Activated CD4-positive, alpha-beta memory T cell treated with anti-CD3 and anti-CD28 coated beads, Interleukin-2, amount 10 ng/mL, durations not matched to agents 7 days and 5 days (primary cell): ENCODE data around the gene SIX1. TPM values are rescaled to one million over a fixed set of nuclear protein-coding genes. Genes with fewer than 3 reads are reported as not detected.
A peak's percentile ranks its signal among the peaks of the same experiment; 100 is the strongest.

ENCODE experiments used
- CTCF ChIA-PET: fragments of 350-600 bp; sonication (Branson Sonifier 250); formaldehyde crosslinking; loops from one replicate; lab custom pipeline; 2021; ENCODE audit warnings: antibody characterized with exemption, inconsistent platforms; lab: Charles Lee
- POLR2A ChIA-PET: fragments of 350-600 bp; sonication (Branson Sonifier 250); formaldehyde crosslinking; loops from one replicate; lab custom pipeline; 2021; ENCODE audit warnings: antibody characterized with exemption; lab: Charles Lee
- DNase-seq: peaks from one replicate; pipeline ENCODE4 v3.0.0-alpha.2; 2020
- H3K27ac Mint-ChIP-seq: one replicate; pipeline ENCODE4 v1.8.0; 2021; ENCODE audit warnings: mild to moderate bottlenecking, mixed read lengths
- H3K27me3 Mint-ChIP-seq: one replicate; pipeline ENCODE4 v1.8.0; 2021; ENCODE audit warnings: mixed read lengths
- H3K36me3 Mint-ChIP-seq: one replicate; pipeline ENCODE4 v1.8.0; 2021; ENCODE audit warnings: low read depth, mixed read lengths
- H3K4me1 Mint-ChIP-seq: one replicate; pipeline ENCODE4 v1.8.0; 2021; ENCODE audit warnings: mixed read lengths
- H3K4me3 Mint-ChIP-seq: one replicate; pipeline ENCODE4 v1.8.0; 2021; ENCODE audit warnings: mild to moderate bottlenecking, mixed read lengths
- H3K9me3 Mint-ChIP-seq: one replicate; pipeline ENCODE4 v1.8.0; 2021; ENCODE audit warnings: mixed read lengths
- total RNA-seq, 2 experiments: library from RNA; stranded (reverse); gene quantifications; one replicate each; pipeline ENCODE4 v1.2.3, GENCODE V29; 2021

The SIX1 gene
- total RNA-seq, 2 experiments from 2014 or later = 1.3 to 1.4 TPM

DNA sequence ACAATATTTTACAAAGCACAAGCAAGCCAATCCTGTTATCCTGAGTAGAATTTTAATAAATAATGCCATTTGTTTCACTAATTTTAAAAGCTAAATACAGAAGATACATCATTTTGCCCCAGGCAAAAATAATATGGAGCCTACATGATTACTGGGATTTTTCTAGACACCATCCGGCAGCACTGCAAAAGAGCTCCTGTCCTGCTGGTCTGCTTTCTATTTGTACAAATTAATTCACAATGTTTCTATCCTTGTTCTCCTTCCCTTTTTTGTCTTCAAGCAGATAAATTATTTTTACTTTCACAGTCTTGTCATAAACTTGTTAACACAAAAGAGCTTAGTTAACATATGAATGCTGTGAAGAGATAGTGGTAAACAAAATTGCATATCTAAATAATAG, 4.6 kb downstream of the SIX1 start:
- Mint-ChIP-seq H3K4me3 (no peak overlapping the region), H3K27me3 (peaks cover 87% of the 10 kb centered on the region), H3K36me3 (peaks cover 22% of the 10 kb centered on the region), H3K9me3 (no peaks in the 10 kb centered on the region), H3K4me1 (peaks cover 55% of the 10 kb centered on the region), H3K27ac (no peak overlapping the region)
- no peak for DNase-seq
- ChIA-PET CTCF (interaction anchor here (1.0 kb wide), 1 partner anchor 12 kb away, joined by 4 read pairs; no protein-coding TSS in a partner anchor), POLR2A (interaction anchor here (2.9 kb wide), 1 partner anchor 13 kb away, joined by 7 read pairs; no protein-coding TSS in a partner anchor)

GRCh38 chr14:60643463-60644314, 5.6 kb downstream of the SIX1 start:
- Mint-ChIP-seq H3K4me1 (peaks cover 49% of the 10 kb centered on the region), H3K27me3 (peaks cover 92% of the 10 kb centered on the region), H3K9me3 (no peaks in the 10 kb centered on the region), H3K4me3 (no peak overlapping the region), H3K27ac (no peak overlapping the region), H3K36me3 (peaks cover 22% of the 10 kb centered on the region)
- DNase-seq = no peak
- ChIA-PET CTCF (interaction anchor here (0.7 to 1.0 kb wide), 2 partner anchors 13 to 379 kb away, joined by 3 to 4 read pairs; no protein-coding TSS in a partner anchor), POLR2A (interaction anchor here (2.9 kb wide), 1 partner anchor 12 kb away, joined by 7 read pairs; no protein-coding TSS in a partner anchor)

DNA sequence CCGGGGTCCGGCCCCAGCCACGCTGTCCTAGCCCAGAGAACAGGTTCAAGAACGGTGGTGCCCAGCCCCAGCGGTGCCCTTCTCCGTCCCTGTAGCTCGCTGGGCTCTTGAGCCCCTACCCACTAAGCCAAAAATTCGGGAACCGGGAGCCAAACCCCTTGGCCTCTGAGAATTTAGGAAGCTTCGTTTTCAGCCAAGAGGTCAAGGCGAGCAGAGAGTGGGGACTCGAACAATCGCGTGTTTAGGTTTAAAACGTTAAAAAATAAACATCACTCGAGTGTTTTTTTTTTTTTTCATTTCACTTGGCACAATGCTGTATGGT, 6.2 kb downstream of the SIX1 start:
- Mint-ChIP-seq H3K27ac (no peak overlapping the region), H3K9me3 (no peaks in the 10 kb centered on the region), H3K4me3 (peak overlapping the region; percentile 14), H3K27me3 (peaks cover 93% of the 10 kb centered on the region), H3K4me1 (peaks cover 48% of the 10 kb centered on the region), H3K36me3 (peaks cover 23% of the 10 kb centered on the region)
- POLR2A ChIA-PET = interaction anchor here (2.9 kb wide), 1 partner anchor 11 kb away, joined by 7 read pairs; no protein-coding TSS in a partner anchor
- CTCF ChIA-PET = interaction anchor here (0.7 kb wide), 1 partner anchor 380 kb away, joined by 3 read pairs; no protein-coding TSS in a partner anchor
- DNase-seq = no peak

DNA sequence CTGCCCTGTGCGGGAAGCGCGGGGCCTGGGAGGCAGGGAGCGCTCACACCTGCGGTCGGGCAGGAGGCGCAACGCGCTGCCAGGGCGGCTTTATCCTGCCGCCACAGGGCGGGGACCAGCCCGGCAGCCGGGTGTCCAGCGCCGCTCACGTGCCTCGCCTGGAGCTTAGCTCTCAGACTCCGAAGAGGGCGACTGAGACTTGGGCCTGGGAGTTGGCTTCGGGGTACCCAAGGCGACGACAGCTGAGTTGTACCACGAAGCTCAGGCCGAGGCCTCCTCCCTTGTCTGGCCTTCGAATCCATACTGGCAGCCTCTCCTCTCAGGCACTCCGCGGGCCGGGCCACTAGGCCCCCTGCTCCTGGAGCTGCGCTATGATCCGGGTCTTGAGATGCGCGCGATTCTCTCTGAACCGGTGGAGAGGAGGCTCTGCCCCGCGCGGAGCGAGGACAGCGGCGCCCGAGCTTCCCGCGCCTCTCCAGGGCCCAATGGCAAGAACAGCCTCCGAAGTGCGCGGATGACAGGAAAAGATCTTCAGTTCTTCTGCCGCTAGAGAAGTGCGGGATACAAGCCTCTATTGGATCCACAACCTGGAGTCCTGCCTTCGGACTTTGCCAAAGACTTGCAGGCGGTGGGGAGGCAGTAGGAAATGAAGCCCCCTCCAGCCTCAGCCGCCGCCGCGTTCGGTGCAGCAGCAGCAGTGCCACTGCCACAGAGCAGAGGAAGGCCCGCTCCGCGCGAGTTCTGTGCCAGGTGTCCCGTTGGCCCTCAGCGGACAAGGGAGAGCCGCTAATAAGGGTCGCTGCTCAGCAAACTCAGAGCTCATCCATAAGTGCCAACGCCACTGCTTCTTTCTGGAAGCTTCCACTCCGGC, 6.8 kb downstream of the SIX1 start:
- DNase-seq = no peak
- H3K9me3 Mint-ChIP-seq = no peaks in the 10 kb centered on the region
- ChIA-PET CTCF (interaction anchor here (0.7 kb wide), 1 partner anchor 380 kb away, joined by 3 read pairs; no protein-coding TSS in a partner anchor), POLR2A (interaction anchor here (2.9 kb wide), 1 partner anchor 10 kb away, joined by 7 read pairs; no protein-coding TSS in a partner anchor)
- H3K27ac Mint-ChIP-seq = no peak overlapping the region
- peaks cover 46% of the 10 kb centered on the region for H3K4me1 Mint-ChIP-seq
- H3K4me3 Mint-ChIP-seq = no peak overlapping the region
- peaks cover 91% of the 10 kb centered on the region for H3K27me3 Mint-ChIP-seq
- H3K36me3 Mint-ChIP-seq = peaks cover 27% of the 10 kb centered on the region

GRCh38 chr14:60641742-60642269, 7.5 kb downstream of the SIX1 start:
- peaks cover 89% of the 10 kb centered on the region for H3K27me3 Mint-ChIP-seq
- H3K36me3 Mint-ChIP-seq = peaks cover 27% of the 10 kb centered on the region
- H3K27ac Mint-ChIP-seq = no peak overlapping the region
- no peak for DNase-seq
- no peaks in the 10 kb centered on the region for H3K9me3 Mint-ChIP-seq
- ChIA-PET POLR2A (no interaction called here), CTCF (no interaction called here)
- H3K4me1 Mint-ChIP-seq = peaks cover 41% of the 10 kb centered on the region
- H3K4me3 Mint-ChIP-seq = no peak overlapping the region

DNA sequence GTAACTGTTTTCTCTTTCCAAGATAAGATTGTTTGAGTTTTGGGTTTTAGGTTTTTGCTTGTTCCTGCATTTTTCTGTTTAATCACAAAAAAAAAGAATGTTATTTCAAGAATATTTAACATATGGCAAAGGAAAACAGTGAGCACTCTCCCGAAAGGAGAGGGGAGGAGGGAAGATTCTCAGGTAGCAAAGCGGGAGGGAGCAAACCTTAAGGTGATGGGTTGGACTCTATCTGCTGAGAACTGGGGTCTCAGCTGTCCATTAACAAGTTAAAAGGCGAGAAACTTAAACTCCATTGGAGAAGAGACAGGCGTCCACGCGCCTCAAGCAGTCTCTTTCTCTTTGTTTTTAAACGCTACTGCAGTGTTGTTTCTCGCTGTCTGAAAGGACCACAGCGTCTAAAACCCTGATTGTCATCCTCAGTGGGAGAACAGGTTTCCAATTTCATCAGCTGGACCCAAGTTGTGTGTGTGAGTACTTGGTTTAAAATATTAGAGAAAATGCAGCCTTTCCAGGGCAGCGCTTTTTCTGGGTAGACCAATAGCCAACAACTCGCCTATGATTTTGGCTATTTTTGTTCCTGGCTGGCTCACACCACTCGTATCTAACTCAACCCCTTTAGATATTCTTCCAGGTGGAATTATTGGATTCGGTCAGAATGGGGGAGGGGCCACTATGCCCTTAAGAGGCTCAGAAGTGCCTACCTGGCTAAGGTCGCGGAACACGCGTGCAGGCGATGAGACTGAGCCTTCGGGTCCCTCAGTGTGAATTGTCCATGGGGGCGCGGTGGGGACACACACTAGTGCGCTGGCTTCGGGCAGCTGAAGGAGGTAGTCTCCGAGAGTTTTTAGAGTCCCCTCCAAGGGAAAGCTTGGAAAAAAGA, 8.2 kb downstream of the SIX1 start:
- no peak overlapping the region for H3K27ac Mint-ChIP-seq
- H3K4me1 Mint-ChIP-seq = peaks cover 38% of the 10 kb centered on the region

DNA sequence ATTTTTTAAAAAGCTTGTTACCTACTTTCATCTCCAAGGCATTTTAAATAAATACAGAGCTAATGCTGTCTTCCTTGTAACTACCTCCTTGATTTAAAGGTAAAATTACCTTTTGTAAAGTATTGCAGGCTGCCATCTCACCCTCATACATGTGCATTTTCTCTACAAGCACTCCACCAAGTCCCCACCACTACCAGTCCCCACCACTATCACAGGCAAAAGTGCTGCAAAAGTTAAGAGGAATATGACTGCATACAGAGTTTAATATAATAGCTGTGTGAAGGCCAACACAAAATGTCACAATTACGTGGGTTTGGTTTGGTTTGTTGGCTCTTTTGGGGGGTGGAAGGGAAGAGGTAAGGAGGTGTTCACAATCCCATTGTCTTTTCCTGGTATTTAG, 9.6 kb downstream of the SIX1 start:
- H3K4me3 Mint-ChIP-seq = no peak overlapping the region
- DNase-seq = no peak
- no peak overlapping the region for H3K27ac Mint-ChIP-seq
- peaks cover 21% of the 10 kb centered on the region for H3K36me3 Mint-ChIP-seq
- ChIA-PET CTCF (interaction anchor here (1.0 to 1.2 kb wide), 2 partner anchors 15 to 614 kb away, joined by 3 to 4 read pairs; no protein-coding TSS in a partner anchor), POLR2A (no interaction called here)
- H3K4me1 Mint-ChIP-seq = peaks cover 32% of the 10 kb centered on the region
- H3K27me3 Mint-ChIP-seq = peaks cover 85% of the 10 kb centered on the region
- no peaks in the 10 kb centered on the region for H3K9me3 Mint-ChIP-seq

More for the DNA sequence above, 8.2 kb downstream of the SIX1 start:
- DNase-seq = no peak
- no peaks in the 10 kb centered on the region for H3K9me3 Mint-ChIP-seq
- ChIA-PET POLR2A (no interaction called here), CTCF (no interaction called here)
- H3K4me3 Mint-ChIP-seq = no peak overlapping the region
- peaks cover 27% of the 10 kb centered on the region for H3K36me3 Mint-ChIP-seq
- peaks cover 90% of the 10 kb centered on the region for H3K27me3 Mint-ChIP-seq

DNA sequence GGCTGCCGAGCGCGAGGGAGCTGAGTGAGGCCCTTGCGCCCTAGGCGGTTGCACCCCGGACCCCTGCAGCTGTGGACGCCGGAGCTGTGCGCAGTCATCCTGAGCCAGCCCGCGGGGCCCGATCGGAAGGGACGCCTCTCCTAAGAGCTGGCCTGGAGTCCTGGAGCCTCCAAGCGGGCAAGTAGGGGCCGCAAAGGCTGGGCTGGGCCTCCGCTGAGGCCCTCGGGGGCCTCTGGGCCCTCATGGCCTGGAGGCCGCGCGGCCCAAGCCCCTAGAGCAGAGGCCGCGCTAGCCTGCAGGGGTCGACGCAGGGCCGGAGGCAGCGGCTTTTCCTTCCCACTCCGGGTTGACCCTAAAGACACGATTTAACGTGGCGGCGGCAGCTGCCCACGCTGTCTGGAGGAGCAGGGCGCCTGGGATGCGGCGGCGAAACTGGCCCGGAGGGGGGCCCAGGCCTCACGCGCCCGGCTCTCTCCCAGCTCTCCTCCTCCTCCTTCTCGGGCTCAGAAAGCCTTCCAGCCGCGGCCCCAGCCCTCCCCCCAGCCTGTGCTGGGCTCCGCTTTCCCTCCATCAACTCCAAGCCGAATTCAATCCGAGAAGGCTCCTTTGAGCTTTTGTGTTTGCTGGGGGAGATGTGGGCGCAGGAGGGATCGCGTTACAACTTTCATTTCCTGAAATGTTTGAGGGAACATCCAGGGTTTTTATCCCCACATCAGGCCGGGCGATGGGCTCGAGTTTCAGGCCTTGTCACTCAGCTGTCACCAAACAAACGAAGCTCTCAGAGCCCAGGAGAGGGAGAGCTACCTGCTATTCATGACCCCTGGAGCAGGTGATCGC, 11.6 kb downstream of the SIX1 start:
- no peak for DNase-seq
- Mint-ChIP-seq H3K36me3 (peaks cover 12% of the 10 kb centered on the region), H3K4me1 (peaks cover 24% of the 10 kb centered on the region), H3K4me3 (no peak overlapping the region), H3K27ac (no peak overlapping the region), H3K9me3 (no peaks in the 10 kb centered on the region), H3K27me3 (peaks cover 65% of the 10 kb centered on the region)
- ChIA-PET CTCF (interaction anchor here (1.4 kb wide), 1 partner anchor 19 kb away, joined by 4 read pairs; no protein-coding TSS in a partner anchor), POLR2A (interaction anchor here (0.8 to 0.9 kb wide), 2 partner anchors 19 to 343 kb away, joined by 3 read pairs; partner anchors contain the start of gene TRMT5)

- Mint-ChIP-seq H3K4me3 (no peak overlapping the region), H3K27ac (no peak overlapping the region), H3K36me3 (peaks cover 11% of the 10 kb centered on the region), H3K9me3 (no peaks in the 10 kb centered on the region), H3K4me1 (peaks cover 27% of the 10 kb centered on the region), H3K27me3 (peaks cover 60% of the 10 kb centered on the region)
- CTCF ChIA-PET = interaction anchor here (1.4 kb wide), 1 partner anchor 20 kb away, joined by 4 read pairs; no protein-coding TSS in a partner anchor
- POLR2A ChIA-PET = interaction anchor here (0.8 to 0.9 kb wide), 2 partner anchors 19 to 344 kb away, joined by 3 read pairs; partner anchors contain the start of gene TRMT5
- no peak for DNase-seq
Observed at GRCh38 chr14:60636879-60637478, 12.3 kb downstream of the SIX1 start.

DNA sequence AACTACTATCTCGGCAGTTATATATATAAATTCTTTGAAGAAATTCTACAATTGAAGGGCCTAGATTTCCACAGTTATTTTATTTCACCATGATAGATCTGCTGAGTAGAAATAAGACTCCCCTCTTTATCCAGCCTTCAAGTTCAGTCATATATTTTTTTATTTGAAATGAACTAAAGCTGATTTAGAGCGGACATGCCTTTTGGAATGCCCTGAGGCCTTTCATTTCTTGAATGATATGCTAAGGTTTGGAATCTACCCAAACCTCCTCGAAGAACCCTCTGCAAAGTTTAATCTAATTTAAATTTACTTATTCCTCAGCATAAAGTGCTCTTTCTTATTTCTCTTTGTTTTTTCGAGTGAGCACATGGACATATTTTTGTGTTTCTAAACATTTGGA, 15.1 kb downstream of the SIX1 start:
- ChIA-PET CTCF (no interaction called here), POLR2A (no interaction called here)
- peaks cover 5% of the 10 kb centered on the region for H3K36me3 Mint-ChIP-seq
- DNase-seq = no peak
- H3K27ac Mint-ChIP-seq = no peak overlapping the region
- no peak overlapping the region for H3K4me3 Mint-ChIP-seq
- peaks cover 42% of the 10 kb centered on the region for H3K27me3 Mint-ChIP-seq
- no peaks in the 10 kb centered on the region for H3K9me3 Mint-ChIP-seq
- H3K4me1 Mint-ChIP-seq = peaks cover 28% of the 10 kb centered on the region
